Glutamatergic neuron (in vitro differentiated cells): ENCODE results near the gene INPP4B. TPM values are rescaled to one million over a fixed set of nuclear protein-coding genes. Genes with fewer than 3 reads are reported as not detected.

Experiments
- DNase-seq: peaks from one replicate; pipeline ENCODE4 v3.0.0; 2022
- H3K27ac Mint-ChIP-seq: one replicate; pipeline ENCODE4 v1.8.0; 2020; ENCODE audit warnings: mild to moderate bottlenecking, mixed read lengths, inconsistent platforms; ENCODE audit not compliant: unreplicated experiment
- H3K27me3 Mint-ChIP-seq: one replicate; pipeline ENCODE4 v1.8.0; 2020; ENCODE audit warnings: mild to moderate bottlenecking, moderate library complexity, mixed read lengths, inconsistent platforms; ENCODE audit not compliant: unreplicated experiment
- H3K36me3 Mint-ChIP-seq: one replicate; pipeline ENCODE4 v1.8.0; 2020; ENCODE audit warnings: mild to moderate bottlenecking, mixed read lengths, inconsistent platforms; ENCODE audit not compliant: unreplicated experiment
- H3K4me1 Mint-ChIP-seq: one replicate; pipeline ENCODE4 v1.8.0; 2020; ENCODE audit warnings: mild to moderate bottlenecking, low read depth, mixed read lengths, inconsistent platforms; ENCODE audit not compliant: unreplicated experiment
- H3K4me3 Mint-ChIP-seq: one replicate; pipeline ENCODE4 v1.8.0; 2020; ENCODE audit warnings: mild to moderate bottlenecking, mixed read lengths, inconsistent platforms; ENCODE audit not compliant: unreplicated experiment
- H3K9me3 Mint-ChIP-seq: one replicate; pipeline ENCODE4 v1.8.0; 2020; ENCODE audit warnings: mild to moderate bottlenecking, moderate library complexity, mixed read lengths, inconsistent platforms; ENCODE audit not compliant: unreplicated experiment
- CTCF ChIP-seq: fragments of 200-600 bp; sonication (generic); IDR thresholded peaks from one replicate; pipeline ENCODE4 v1.5.0; 2021; ENCODE audit not compliant: partially characterized antibody, unreplicated experiment
- total RNA-seq: library from RNA; stranded (reverse); fragmentation: NEBNext Ultra II Directional; extraction: Animal tissue kit (Norgen Biotek cat#: 25700); gene quantifications from one replicate; pipeline ENCODE4 v1.2.1, GENCODE V29; 2021; ENCODE audit not compliant: unreplicated experiment

INPP4B gene
- total RNA-seq, 1 donor from 2014 or later = 2.4 TPM

GRCh38 chr4:142311916-142312315, 534.2 kb downstream of the INPP4B start:
- Mint-ChIP-seq H3K4me1 (no peaks in the 10 kb centered on the region), H3K27ac (no peak overlapping the region), H3K9me3 (no peaks in the 10 kb centered on the region), H3K27me3 (no peaks in the 10 kb centered on the region), H3K36me3 (no peaks in the 10 kb centered on the region), H3K4me3 (no peak overlapping the region)
- no peak for DNase-seq
- TF ChIP-seq CTCF = no peak

GRCh38 chr4:142309772-142310171, 536.3 kb downstream of the INPP4B start:
- H3K4me3 Mint-ChIP-seq = no peak overlapping the region
- no peaks in the 10 kb centered on the region for H3K36me3 Mint-ChIP-seq
- TF ChIP-seq CTCF = no peak
- H3K27me3 Mint-ChIP-seq = no peaks in the 10 kb centered on the region
- no peak overlapping the region for H3K27ac Mint-ChIP-seq
- H3K9me3 Mint-ChIP-seq = no peaks in the 10 kb centered on the region
- DNase-seq = no peak
- no peaks in the 10 kb centered on the region for H3K4me1 Mint-ChIP-seq

- no peak overlapping the region for H3K27ac Mint-ChIP-seq
- H3K27me3 Mint-ChIP-seq = no peaks in the 10 kb centered on the region
- H3K36me3 Mint-ChIP-seq = no peaks in the 10 kb centered on the region
- H3K4me3 Mint-ChIP-seq = no peak overlapping the region
- H3K4me1 Mint-ChIP-seq = no peaks in the 10 kb centered on the region
- no peak for DNase-seq
- H3K9me3 Mint-ChIP-seq = no peaks in the 10 kb centered on the region
- TF ChIP-seq CTCF = no peak
These were observed 538.2 kb downstream of the INPP4B start for GRCh38 chr4:142307857-142308256.

GRCh38 chr4:142297313-142297712, 548.8 kb downstream of the INPP4B start:
- H3K27me3 Mint-ChIP-seq = no peaks in the 10 kb centered on the region
- no peak for DNase-seq
- H3K9me3 Mint-ChIP-seq = peaks cover 3% of the 10 kb centered on the region
- H3K4me1 Mint-ChIP-seq = no peaks in the 10 kb centered on the region
- no peaks in the 10 kb centered on the region for H3K36me3 Mint-ChIP-seq
- H3K27ac Mint-ChIP-seq = no peak overlapping the region
- no peak overlapping the region for H3K4me3 Mint-ChIP-seq
- no peak for TF ChIP-seq CTCF

- Mint-ChIP-seq H3K27me3 (no peaks in the 10 kb centered on the region), H3K27ac (no peak overlapping the region), H3K4me1 (no peaks in the 10 kb centered on the region), H3K4me3 (no peak overlapping the region), H3K9me3 (peaks cover 3% of the 10 kb centered on the region), H3K36me3 (no peaks in the 10 kb centered on the region)
- no peak for DNase-seq
- TF ChIP-seq CTCF = no peak
These were observed 552.6 kb downstream of the INPP4B start for GRCh38 chr4:142293536-142293935.
